ENCODE data around the gene CRHR2.

The CRHR2 gene

GRCh38 chr7:30728591-30729100 is 46.4 kb upstream of the CRHR2 start:
- Histone ChIP-seq H3K4me1 (ENCODE audit: insufficient read depth, poor library complexity, severe bottlenecking) (no peaks in the 10 kb centered on the region), H3K9me3 (ENCODE audit: severe bottlenecking) (no peaks in the 10 kb centered on the region), H3K36me3 (ENCODE audit: low read depth) (no peaks in the 10 kb centered on the region), H3K4me3 (ENCODE audit: severe bottlenecking) (no peak overlapping the region), H3K27ac (ENCODE audit: poor library complexity, severe bottlenecking) (no peak overlapping the region), H3K27me3 (ENCODE audit: insufficient read depth, poor library complexity, severe bottlenecking) (peaks cover 18% of the 10 kb centered on the region)
- TF ChIP-seq CTCF (IDR thresholded peaks at IDR 0.05; ENCODE audit: poor library complexity, severe bottlenecking), result no peak
- DNase-seq (ENCODE audit: low spot score) (no peak), ATAC-seq (ENCODE audit: low read depth) (no peak)

GRCh38 chr7:30727061-30727945 is 45.0 kb upstream of the CRHR2 start:
- H3K4me1 ChIP-seq (ENCODE audit: insufficient read depth, poor library complexity, severe bottlenecking), result no peaks in the 10 kb centered on the region
- ATAC-seq (ENCODE audit: low read depth) (peak; percentile 33; the same call in 1 of the 3 replicates), DNase-seq (ENCODE audit: low spot score) (no peak)
- no peaks in the 10 kb centered on the region for H3K9me3 ChIP-seq (ENCODE audit: severe bottlenecking)
- no peaks in the 10 kb centered on the region for H3K36me3 ChIP-seq (ENCODE audit: low read depth)
- no peak overlapping the region for H3K4me3 ChIP-seq (ENCODE audit: severe bottlenecking)
- TF ChIP-seq CTCF (IDR thresholded peaks at IDR 0.05; ENCODE audit: poor library complexity, severe bottlenecking), result no peak
- peaks cover 18% of the 10 kb centered on the region for H3K27me3 ChIP-seq (ENCODE audit: insufficient read depth, poor library complexity, severe bottlenecking)
- H3K27ac ChIP-seq (ENCODE audit: poor library complexity, severe bottlenecking), result no peak overlapping the region

- H3K27ac ChIP-seq (ENCODE audit: poor library complexity, severe bottlenecking), result no peak overlapping the region
- ATAC-seq (ENCODE audit: low read depth), result no peak
Observed at GRCh38 chr7:30726296-30727006, 44.2 kb upstream of the CRHR2 start.

GRCh38 chr7:30723776-30724175 is 41.5 kb upstream of the CRHR2 start:
- ATAC-seq (ENCODE audit: low read depth), result no peak
- DNase-seq (ENCODE audit: low spot score), result no peak
- no peaks in the 10 kb centered on the region for H3K9me3 ChIP-seq (ENCODE audit: severe bottlenecking)
- no peaks in the 10 kb centered on the region for H3K36me3 ChIP-seq (ENCODE audit: low read depth)
- peaks cover 14% of the 10 kb centered on the region for H3K27me3 ChIP-seq (ENCODE audit: insufficient read depth, poor library complexity, severe bottlenecking)
- no peak overlapping the region for H3K4me3 ChIP-seq (ENCODE audit: severe bottlenecking)
- no peak overlapping the region for H3K27ac ChIP-seq (ENCODE audit: poor library complexity, severe bottlenecking)
- TF ChIP-seq CTCF (IDR thresholded peaks at IDR 0.05; ENCODE audit: poor library complexity, severe bottlenecking), result no peak
- H3K4me1 ChIP-seq (ENCODE audit: insufficient read depth, poor library complexity, severe bottlenecking), result no peaks in the 10 kb centered on the region

More at GRCh38 chr7:30726296-30727006, 44.2 kb upstream of the CRHR2 start:
- no peak for TF ChIP-seq CTCF (IDR thresholded peaks at IDR 0.05; ENCODE audit: poor library complexity, severe bottlenecking)
- Histone ChIP-seq H3K36me3 (ENCODE audit: low read depth) (no peaks in the 10 kb centered on the region), H3K4me3 (ENCODE audit: severe bottlenecking) (no peak overlapping the region), H3K27me3 (ENCODE audit: insufficient read depth, poor library complexity, severe bottlenecking) (peaks cover 18% of the 10 kb centered on the region), H3K9me3 (ENCODE audit: severe bottlenecking) (no peaks in the 10 kb centered on the region), H3K4me1 (ENCODE audit: insufficient read depth, poor library complexity, severe bottlenecking) (no peaks in the 10 kb centered on the region)
- DNase-seq (ENCODE audit: low spot score), result no peak
